Measurements from ENCODE around the gene RRP12.

DNA sequence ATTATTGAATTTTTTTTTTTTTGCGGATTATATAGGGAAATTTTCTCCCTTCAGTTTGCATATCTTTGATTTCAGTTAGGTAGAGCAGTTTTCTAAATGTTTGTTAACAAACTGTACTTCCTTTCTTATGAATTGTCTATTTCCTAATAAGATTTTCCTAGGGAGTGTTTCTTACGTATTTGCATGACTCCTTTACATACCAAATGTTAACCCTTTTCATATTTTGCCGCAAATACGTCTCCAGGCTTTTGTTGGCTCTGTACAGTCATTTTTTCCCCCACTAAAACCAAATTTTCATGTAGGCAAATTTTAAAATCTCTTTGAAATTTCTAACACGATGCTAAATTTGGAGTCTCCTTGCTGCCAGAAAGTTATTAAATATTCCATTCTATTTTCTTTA, 64.7 kb downstream of the RRP12 start:
- TF ChIP-seq, protein P1, sequence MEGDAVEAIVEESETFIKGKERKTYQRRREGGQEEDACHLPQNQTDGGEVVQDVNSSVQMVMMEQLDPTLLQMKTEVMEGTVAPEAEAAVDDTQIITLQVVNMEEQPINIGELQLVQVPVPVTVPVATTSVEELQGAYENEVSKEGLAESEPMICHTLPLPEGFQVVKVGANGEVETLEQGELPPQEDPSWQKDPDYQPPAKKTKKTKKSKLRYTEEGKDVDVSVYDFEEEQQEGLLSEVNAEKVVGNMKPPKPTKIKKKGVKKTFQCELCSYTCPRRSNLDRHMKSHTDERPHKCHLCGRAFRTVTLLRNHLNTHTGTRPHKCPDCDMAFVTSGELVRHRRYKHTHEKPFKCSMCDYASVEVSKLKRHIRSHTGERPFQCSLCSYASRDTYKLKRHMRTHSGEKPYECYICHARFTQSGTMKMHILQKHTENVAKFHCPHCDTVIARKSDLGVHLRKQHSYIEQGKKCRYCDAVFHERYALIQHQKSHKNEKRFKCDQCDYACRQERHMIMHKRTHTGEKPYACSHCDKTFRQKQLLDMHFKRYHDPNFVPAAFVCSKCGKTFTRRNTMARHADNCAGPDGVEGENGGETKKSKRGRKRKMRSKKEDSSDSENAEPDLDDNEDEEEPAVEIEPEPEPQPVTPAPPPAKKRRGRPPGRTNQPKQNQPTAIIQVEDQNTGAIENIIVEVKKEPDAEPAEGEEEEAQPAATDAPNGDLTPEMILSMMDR (IDR thresholded peaks at IDR 0.05): no peak
- TF ChIP-seq POLR2A (IDR thresholded peaks at IDR 0.05): no peak
